T-helper 2 cell treated with Interferon-gamma antibody and Interleukin-4, amounts not matched to agents 5 μg/mL and 100 μg/mL, for 36 hours (primary cell): Measurements from ENCODE around the gene ZNF644.
"Not testable (repeated sequence)": the region's sequence is repeated elsewhere in the genome, so short reads cannot be mapped to it uniquely, and the experiment has no call there.

Source experiments
- DNase-seq: peaks from one replicate; pipeline ENCODE4 v3.0.0; 2021; ENCODE audit warnings: low spot score
- H3K27ac Mint-ChIP-seq: one replicate; pipeline ENCODE4 v1.8.0; 2021; ENCODE audit warnings: mild to moderate bottlenecking, mixed read lengths
- H3K27me3 Mint-ChIP-seq: one replicate; pipeline ENCODE4 v1.8.0; 2021; ENCODE audit warnings: low read depth, mixed read lengths
- H3K36me3 Mint-ChIP-seq: one replicate; pipeline ENCODE4 v1.8.0; 2021; ENCODE audit warnings: low read depth, mixed read lengths
- H3K4me1 Mint-ChIP-seq: one replicate; pipeline ENCODE4 v1.8.0; 2021; ENCODE audit warnings: low read depth, mixed read lengths
- H3K4me3 Mint-ChIP-seq: one replicate; pipeline ENCODE4 v1.8.0; 2022; ENCODE audit warnings: mild to moderate bottlenecking, moderate library complexity, mixed read lengths
- H3K9me3 Mint-ChIP-seq: one replicate; pipeline ENCODE4 v1.8.0; 2021; ENCODE audit warnings: mixed read lengths

ZNF644 gene

GRCh38 chr1:90922202-90922601 is 99.6 kb downstream of the ZNF644 start:
- Mint-ChIP-seq H3K4me1 (peaks cover 43% of the 10 kb centered on the region), H3K27me3 (no peaks in the 10 kb centered on the region), H3K9me3 (no peaks in the 10 kb centered on the region), H3K27ac (no peak overlapping the region), H3K36me3 (peaks cover 19% of the 10 kb centered on the region), H3K4me3 (no peak overlapping the region)
- no peak for DNase-seq

GRCh38 chr1:90919900-90920299 is 101.9 kb downstream of the ZNF644 start:
- no peak overlapping the region for H3K4me3 Mint-ChIP-seq
- H3K4me1 Mint-ChIP-seq: peaks cover 32% of the 10 kb centered on the region

GRCh38 chr1:90919190-90919719 is 102.6 kb downstream of the ZNF644 start:
- Mint-ChIP-seq H3K27me3 (no peaks in the 10 kb centered on the region), H3K4me3 (no peak overlapping the region), H3K9me3 (no peaks in the 10 kb centered on the region), H3K36me3 (peaks cover 16% of the 10 kb centered on the region), H3K27ac (no peak overlapping the region), H3K4me1 (peaks cover 27% of the 10 kb centered on the region)
- DNase-seq: no peak

More at GRCh38 chr1:90919900-90920299, 101.9 kb downstream of the ZNF644 start:
- Mint-ChIP-seq H3K36me3 (peaks cover 14% of the 10 kb centered on the region), H3K27ac (no peak overlapping the region), H3K27me3 (no peaks in the 10 kb centered on the region), H3K9me3 (no peaks in the 10 kb centered on the region)
- DNase-seq: no peak

- peaks cover 3% of the 10 kb centered on the region for H3K4me1 Mint-ChIP-seq
- no peak overlapping the region for H3K4me3 Mint-ChIP-seq
- DNase-seq: no peak
- H3K27ac Mint-ChIP-seq: no peak overlapping the region
- no peaks in the 10 kb centered on the region for H3K27me3 Mint-ChIP-seq
- peaks cover 17% of the 10 kb centered on the region for H3K36me3 Mint-ChIP-seq
- H3K9me3 Mint-ChIP-seq: no peaks in the 10 kb centered on the region
Observed at GRCh38 chr1:90911353-90911752, 110.5 kb downstream of the ZNF644 start.

GRCh38 chr1:90902672-90903071 is 119.2 kb downstream of the ZNF644 start:
- Mint-ChIP-seq H3K36me3 (peaks cover 31% of the 10 kb centered on the region), H3K4me3 (no peak overlapping the region), H3K27ac (no peak overlapping the region), H3K27me3 (no peaks in the 10 kb centered on the region), H3K9me3 (no peaks in the 10 kb centered on the region), H3K4me1 (peaks cover 1% of the 10 kb centered on the region)
- DNase-seq: no peak

GRCh38 chr1:90899263-90899662 is 122.6 kb downstream of the ZNF644 start:
- DNase-seq: no peak
- Mint-ChIP-seq H3K4me3 (no peak overlapping the region), H3K36me3 (peaks cover 41% of the 10 kb centered on the region), H3K4me1 (peaks cover 1% of the 10 kb centered on the region), H3K27me3 (no peaks in the 10 kb centered on the region), H3K27ac (no peak overlapping the region), H3K9me3 (no peaks in the 10 kb centered on the region)

- H3K4me1 Mint-ChIP-seq, H3K27ac Mint-ChIP-seq, H3K4me3 Mint-ChIP-seq, DNase-seq, H3K9me3 Mint-ChIP-seq, H3K27me3 Mint-ChIP-seq: not testable (repeated sequence)
- H3K36me3 Mint-ChIP-seq: peaks cover 22% of the 10 kb centered on the region
Observed at GRCh38 chr1:90893679-90894078, 128.2 kb downstream of the ZNF644 start.

- not testable (repeated sequence) for H3K27ac Mint-ChIP-seq, DNase-seq, H3K27me3 Mint-ChIP-seq, H3K4me1 Mint-ChIP-seq, H3K4me3 Mint-ChIP-seq, H3K9me3 Mint-ChIP-seq
- peaks cover 18% of the 10 kb centered on the region for H3K36me3 Mint-ChIP-seq
Observed at GRCh38 chr1:90892884-90893283, 129.0 kb downstream of the ZNF644 start.

GRCh38 chr1:90892196-90892595 is 129.6 kb downstream of the ZNF644 start:
- not testable (repeated sequence) for H3K9me3 Mint-ChIP-seq, H3K4me1 Mint-ChIP-seq, H3K4me3 Mint-ChIP-seq, H3K27ac Mint-ChIP-seq, DNase-seq, H3K27me3 Mint-ChIP-seq
- peaks cover 18% of the 10 kb centered on the region for H3K36me3 Mint-ChIP-seq

- H3K27me3 Mint-ChIP-seq, DNase-seq, H3K27ac Mint-ChIP-seq, H3K9me3 Mint-ChIP-seq, H3K4me3 Mint-ChIP-seq, H3K4me1 Mint-ChIP-seq: not testable (repeated sequence)
- H3K36me3 Mint-ChIP-seq: peaks cover 18% of the 10 kb centered on the region
Observed at GRCh38 chr1:90891756-90892155, 130.1 kb downstream of the ZNF644 start.

- Mint-ChIP-seq H3K4me3 (no peak overlapping the region), H3K9me3 (peaks cover 36% of the 10 kb centered on the region), H3K36me3 (no peaks in the 10 kb centered on the region), H3K27ac (no peak overlapping the region), H3K4me1 (no peaks in the 10 kb centered on the region), H3K27me3 (peaks cover 3% of the 10 kb centered on the region)
- no peak for DNase-seq
Observed at GRCh38 chr1:90882221-90882620, 139.6 kb downstream of the ZNF644 start.

- Mint-ChIP-seq H3K4me3 (no peak overlapping the region), H3K27me3 (peaks cover 3% of the 10 kb centered on the region), H3K36me3 (no peaks in the 10 kb centered on the region), H3K27ac (no peak overlapping the region), H3K4me1 (no peaks in the 10 kb centered on the region), H3K9me3 (peaks cover 36% of the 10 kb centered on the region)
- no peak for DNase-seq
Observed at GRCh38 chr1:90881034-90881433, 140.8 kb downstream of the ZNF644 start.

GRCh38 chr1:90879281-90879680 is 142.6 kb downstream of the ZNF644 start:
- H3K9me3 Mint-ChIP-seq: peaks cover 31% of the 10 kb centered on the region
- no peaks in the 10 kb centered on the region for H3K36me3 Mint-ChIP-seq
- peaks cover 4% of the 10 kb centered on the region for H3K27me3 Mint-ChIP-seq
- no peak for DNase-seq
- H3K4me3 Mint-ChIP-seq: no peak overlapping the region
- H3K4me1 Mint-ChIP-seq: no peaks in the 10 kb centered on the region
- H3K27ac Mint-ChIP-seq: no peak overlapping the region

- Mint-ChIP-seq H3K36me3 (no peaks in the 10 kb centered on the region), H3K27ac (no peak overlapping the region), H3K27me3 (peaks cover 1% of the 10 kb centered on the region), H3K9me3 (peaks cover 31% of the 10 kb centered on the region), H3K4me3 (no peak overlapping the region), H3K4me1 (no peaks in the 10 kb centered on the region)
- no peak for DNase-seq
Observed at GRCh38 chr1:90876101-90876500, 145.7 kb downstream of the ZNF644 start.
